GM19193 (cell line): Measurements from ENCODE around the gene NMT1.

Experiments
- POLR2A ChIP-seq: IDR thresholded peaks from 4 replicates; pipeline ENCODE4 v1.6.1; 2011; ENCODE audit not compliant: insufficient read depth, insufficient read length; ENCODE audit errors: extremely low read depth

NMT1 gene

DNA sequence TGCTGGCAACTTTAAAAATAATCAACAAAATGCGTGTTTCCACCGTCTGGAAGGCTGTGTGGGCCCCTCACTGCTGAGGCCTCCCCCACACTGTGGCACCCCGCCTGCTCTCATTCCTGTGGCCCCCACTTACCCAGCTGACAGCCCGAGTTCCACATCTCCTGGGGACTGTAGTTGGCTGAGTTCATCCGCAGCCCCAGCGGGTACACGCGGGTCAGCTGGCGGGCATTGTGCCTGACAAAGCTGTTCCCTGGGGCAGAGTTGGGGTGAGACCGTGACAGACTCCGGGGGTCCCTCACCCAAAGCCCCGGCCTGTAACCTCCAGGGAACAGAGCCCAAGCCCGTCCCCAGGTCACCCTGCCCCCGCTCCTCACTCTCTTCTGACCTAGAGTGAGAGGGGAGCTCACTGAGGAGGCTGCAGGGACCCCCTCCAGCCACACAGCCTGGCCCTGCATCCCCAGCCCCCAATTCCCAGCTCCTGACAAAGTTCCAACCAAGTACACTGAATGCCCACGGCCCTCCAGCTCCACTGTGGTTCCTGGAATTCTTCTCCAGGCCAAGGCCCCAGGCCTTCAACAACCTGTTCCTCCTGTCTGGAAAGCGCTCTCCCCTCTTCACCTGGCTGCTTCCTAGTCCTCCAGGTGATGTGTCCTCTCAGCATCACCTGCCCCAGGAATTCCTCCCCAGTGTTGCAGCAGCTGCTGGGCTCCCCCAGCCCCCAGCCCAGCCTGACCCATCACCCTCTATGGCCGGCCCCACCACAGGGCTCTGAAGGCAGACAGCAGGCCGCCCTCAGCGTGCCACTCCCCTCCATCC is 53.2 kb downstream of the NMT1 start:
- TF ChIP-seq POLR2A = no peak

DNA sequence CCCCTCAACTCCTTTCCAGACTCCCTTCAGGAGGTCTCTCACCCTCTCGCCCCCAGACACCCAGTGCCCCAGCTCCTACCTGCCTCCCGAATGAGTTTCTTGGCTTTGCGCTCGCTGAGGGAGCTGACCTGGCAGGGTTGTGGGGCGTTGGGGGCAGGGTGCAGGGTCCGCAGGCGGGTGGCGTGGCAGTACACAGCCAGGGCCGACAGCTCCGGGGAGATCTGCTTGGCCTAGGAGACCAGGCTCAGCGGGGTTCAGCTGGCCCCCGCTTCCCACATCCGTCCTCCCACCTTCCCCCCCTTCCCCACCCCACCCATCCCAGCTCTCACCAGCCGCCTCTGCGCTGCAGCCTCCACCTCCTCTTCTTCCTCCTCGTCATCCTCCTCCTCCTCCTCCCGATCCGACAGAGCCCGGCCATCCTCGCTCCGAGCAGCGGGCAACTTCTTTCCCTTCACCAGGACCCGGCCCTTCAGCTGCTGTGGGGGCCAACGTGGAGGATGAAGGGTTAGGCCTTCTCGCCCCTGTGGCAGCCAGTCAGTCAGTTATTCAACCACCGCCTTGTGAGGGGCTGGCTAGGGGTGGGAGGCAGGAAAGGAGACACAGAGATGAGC is 54.0 kb downstream of the NMT1 start:
- no peak for TF ChIP-seq POLR2A

DNA sequence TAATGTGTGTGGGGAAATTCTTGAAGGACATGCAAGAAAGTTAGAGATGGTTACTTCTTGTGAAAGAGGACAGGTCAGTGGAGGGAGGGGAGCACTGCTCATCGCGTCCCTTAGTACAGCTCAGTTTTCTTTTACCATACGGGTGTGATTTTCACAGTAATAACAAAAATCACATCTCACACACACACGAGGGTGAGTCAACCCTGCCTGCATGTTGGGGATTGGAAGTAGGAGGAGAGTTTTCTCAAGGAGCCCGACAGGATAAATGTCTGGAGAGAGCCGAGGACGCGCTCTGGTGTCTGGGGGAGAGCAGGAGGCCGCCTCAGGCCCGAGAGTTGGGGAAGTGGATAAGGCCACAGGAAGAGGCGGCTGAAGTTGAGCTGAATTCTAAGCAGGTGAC is 54.8 kb downstream of the NMT1 start:
- TF ChIP-seq POLR2A = no peak

DNA sequence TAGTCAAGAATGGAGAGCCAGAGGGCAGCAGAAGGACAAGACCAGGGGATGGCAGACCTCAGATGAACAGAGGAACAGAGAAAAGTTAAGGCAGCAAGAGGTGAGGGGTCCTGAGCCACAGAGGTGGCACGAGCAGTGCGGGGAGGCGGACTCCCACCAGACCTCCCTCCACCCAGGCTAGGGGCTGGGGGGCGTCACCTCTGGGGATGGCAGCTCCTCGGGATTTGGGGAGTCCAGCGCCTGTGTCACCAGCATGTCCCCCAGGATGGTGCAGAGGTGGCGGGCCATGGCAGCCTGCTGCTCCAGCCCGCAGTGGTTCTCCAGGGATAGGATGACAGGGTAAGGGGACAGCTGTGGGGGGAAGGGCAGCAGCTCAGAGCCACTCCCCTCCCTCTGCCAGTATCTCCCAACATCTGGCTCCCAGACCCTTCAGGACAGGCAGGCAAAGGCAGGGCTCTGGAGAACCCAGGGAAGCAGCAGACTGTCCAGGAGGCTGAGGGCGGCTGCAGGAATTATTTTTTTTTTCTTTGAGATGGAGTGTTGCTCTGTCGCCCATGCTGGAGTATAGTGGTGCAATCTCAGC is 55.4 kb downstream of the NMT1 start:
- no peak for TF ChIP-seq POLR2A

DNA sequence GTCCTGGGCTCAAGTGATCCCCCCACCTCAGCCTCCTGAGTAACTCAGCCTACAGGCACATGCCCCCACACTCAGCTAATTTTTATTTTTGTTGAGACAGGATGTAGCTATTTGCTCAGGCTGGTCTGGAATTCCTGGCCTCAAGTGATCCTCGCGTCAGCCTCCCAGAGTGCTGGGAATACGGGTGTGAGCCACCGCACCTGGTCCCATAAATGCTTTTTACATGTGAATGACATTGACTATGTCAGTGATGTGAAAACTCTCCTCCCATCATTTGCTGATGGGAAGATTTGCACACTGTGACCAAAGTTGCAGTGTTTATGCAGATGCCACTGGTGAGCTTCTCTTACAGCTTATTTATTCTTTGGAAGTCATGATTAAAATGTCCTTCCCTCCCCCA is 56.2 kb downstream of the NMT1 start:
- TF ChIP-seq POLR2A = no peak

DNA sequence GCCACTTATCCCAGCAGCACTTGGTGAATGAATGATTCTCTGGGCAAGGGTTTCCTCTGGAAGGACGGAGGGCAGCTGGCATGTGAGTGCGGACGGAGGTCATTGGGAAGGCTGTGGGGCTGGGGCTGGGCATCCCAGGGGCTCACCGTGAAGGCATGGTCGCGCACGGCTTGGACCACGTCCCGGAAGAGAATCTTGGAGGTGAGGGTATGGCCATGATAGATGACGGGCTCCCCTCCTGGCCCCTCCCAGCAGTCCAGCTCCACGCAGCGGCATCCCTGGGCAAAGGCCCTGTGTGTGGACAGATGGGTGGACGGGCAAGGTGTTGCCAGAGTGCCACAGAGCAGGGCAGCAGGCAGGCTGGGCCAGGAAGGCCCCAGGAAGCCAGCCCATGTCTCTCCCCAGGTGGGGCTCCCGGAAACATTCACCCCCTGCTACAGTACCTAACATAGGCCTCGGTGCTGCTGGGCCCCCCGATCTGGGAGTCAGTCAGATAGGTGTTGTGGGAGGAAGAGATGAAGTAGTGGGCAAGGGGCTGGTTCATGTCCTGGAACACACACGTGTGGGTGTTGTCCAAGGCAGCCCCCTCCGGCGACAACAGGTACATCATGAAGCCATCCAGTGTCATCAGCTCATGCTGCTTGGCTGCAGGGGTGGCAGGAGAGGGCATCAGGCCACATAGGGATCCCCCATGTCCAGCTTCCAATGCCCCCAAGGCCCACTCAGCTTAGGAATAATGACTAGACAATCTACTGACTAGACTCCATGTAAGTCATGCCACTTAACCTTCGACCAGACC is 56.9 kb downstream of the NMT1 start:
- no peak for TF ChIP-seq POLR2A

DNA sequence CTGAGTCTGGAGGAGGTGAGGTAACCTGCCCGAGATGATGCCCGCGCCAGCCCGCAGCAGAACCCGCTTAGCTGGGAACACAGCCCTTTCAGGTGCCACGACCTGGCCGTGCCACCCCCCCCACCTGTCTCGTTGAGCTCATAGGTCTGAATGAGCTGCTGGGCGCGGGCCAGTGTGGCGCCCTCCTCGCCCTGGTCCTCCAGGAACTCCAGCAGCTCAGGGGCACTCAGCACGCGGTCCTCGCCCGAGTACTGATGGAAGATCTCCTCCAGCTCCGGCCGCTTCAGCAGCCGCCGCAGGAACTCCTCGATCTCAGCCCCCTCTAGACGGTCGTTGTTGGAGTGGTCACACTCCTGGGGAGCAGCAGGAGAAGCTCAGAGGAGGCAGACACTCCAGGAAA is 57.6 kb downstream of the NMT1 start:
- no peak for TF ChIP-seq POLR2A

DNA sequence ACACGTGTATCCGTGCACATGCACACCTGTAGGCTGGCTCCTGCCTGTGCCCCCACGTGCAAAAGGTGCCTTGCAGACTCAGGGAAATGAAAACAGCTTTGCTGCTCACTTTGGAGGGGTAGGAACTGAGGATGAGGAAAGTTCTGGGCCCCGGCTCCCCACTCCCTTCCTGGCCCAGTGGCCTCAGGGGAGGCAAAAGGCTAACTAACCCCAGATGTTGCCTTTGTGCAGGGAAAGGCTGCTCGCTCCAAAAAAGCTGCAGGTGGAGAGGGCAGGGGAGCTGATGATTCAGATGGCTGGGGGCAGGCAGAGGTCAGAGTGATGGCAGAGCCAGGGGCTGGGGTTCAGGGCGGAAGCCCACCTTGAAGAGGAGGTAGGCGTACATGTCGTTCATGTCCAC is 58.8 kb downstream of the NMT1 start:
- TF ChIP-seq POLR2A = no peak

DNA sequence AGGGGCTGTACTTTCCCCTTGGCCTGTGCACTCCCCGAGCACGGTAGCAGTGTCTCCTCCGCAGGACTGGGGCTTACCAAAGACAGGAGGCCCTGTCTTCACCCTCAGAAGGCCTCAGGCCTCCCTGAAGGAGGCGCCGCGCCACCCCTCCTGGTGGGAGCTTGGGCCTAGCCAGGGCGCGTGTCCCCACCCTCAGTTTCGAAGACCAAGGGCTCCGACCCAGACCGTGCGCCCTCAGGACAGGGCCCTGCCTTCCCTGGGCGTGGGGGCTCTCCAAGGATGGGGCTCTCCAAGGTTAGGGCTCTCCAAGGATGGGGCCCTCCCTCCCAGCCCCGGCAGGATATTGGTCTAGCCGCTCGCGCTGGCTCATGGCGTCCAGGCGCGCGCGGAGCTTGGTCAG is 59.4 kb downstream of the NMT1 start:
- TF ChIP-seq POLR2A = no peak

DNA sequence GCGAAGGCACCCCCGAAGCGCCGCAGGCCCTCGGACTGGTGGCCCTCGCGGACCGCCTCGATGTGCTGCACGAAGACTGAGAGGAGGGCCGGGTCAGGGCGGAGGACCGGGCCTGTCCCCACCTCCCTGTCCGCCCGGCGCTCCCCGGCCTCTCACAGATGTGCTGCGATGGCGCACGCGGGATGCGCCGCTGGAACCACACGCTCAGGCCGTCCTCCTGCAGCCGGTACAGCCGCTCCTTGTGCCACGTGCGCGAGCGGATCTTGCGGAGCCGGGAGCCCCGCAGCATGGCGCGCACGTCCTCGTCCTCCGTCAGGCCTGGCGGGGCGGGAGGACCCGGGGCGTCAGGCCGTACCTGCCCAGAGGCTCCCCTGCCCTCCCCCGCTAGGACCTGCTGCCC is 59.9 kb downstream of the NMT1 start:
- TF ChIP-seq POLR2A = no peak

DNA sequence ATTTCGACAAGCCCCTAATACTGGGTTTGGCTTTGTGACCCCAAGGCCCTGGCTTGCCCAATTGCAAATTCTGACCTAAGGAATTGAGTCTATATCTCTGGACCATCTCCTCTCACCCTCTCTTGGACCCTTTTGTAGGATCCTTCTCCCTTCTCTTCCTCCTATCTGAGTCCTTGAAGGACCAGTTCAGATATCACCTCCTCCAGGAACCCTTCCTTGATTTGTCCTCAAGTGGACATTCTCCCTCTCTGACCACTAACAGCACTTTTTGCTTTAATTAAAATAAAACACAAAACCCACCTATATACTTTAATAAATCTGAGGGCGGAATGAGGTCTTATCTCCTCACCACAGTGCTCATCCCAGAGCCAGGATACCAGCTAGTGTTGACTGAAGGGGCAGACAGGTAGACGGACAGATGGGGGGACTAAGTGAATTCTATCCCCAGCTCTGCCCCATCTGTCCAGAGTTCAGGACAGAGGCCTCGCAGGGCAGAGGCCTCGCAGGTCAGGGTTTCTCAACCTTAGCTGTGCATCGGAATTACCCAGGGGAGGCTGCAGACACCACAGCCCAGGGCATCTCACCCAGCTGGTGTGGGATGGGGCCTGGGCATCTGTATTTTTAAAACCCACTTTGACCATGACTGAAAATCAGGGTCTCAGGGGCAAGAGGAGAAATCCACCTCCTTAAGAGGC is 62.1 kb downstream of the NMT1 start:
- no peak for TF ChIP-seq POLR2A

DNA sequence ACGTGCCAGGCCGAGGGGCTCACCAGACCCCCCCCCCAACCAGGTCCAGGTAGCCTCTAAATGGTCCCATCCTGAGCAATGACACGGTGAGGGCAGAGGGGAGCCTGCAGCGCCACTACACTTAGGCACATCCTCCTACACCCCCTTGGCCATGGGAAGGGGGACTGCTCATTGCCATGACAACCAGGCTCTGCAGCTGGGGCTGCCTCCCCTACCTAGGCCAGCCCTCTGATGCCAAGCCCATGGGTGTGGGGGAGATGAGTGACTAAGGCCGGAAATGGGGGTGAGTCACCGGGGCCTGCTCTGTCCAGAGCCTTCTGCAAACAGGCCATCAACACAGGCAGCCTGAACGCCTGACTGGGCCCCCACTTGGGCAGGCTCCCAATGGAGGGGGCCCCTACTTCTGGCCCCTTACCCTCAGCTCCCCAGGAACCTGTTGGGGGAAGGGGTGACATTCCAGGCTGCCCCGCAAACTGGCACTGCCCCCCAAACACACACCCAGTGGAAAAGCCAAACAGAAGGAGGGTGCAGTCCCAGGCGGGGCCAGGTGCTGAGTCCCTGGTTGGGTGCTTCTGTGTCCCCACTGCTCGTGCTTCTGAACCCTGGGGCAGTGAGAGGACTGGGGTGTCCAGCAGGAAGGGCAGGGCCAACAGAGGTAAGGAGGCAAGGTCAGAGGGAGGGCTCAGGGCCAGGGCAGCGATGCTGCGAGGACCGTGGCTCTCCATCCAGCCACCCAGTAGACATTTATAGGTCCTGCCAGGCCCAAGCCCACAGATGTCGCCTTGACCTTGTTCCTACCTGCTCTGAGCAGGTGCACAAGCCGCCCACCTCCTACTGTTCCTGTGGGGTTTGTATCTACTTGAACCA is 63.0 kb downstream of the NMT1 start:
- TF ChIP-seq POLR2A = no peak

DNA sequence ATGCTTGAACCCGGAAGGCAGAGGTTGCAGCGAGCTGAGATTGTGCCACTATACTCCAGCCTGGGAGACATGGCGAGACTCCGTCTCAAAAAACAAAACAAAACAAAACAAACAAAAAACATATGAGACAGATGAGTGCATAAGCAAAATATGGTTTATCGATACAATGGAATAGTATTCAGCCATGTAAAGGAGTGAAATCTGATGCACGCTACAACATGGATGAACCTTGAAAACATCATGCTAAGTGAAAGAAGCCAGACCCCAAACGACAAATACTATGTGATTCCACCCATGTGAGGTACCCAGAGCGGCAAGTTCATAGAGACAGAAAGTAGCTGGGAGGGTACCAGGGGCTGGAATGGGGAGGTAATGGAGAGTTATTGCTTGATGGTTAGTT is 64.4 kb downstream of the NMT1 start:
- TF ChIP-seq POLR2A = no peak

DNA sequence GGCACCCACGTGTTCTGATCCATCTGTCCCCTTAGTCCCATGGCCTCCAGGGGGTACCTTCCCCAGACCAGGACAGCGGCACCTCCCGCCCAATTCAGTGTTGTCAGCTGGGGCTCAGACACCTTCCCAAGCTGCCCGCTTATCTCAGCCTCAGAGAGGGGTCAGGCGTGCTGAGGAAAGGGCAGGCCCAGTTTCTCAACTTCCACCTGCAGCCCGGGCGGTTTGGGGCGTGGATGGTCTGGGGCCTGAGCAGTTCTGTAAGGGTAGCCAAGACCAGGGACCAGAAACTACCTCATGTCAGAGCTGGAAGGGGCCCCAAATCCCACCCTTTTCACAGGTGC is 66.1 kb downstream of the NMT1 start:
- TF ChIP-seq POLR2A = no peak
